Measurements from ENCODE around the gene GLIS1.
"Not testable (repeated sequence)": the region's sequence is repeated elsewhere in the genome, so short reads cannot be mapped to it uniquely, and the experiment has no call there.

The GLIS1 gene

GRCh38 chr1:53654216-53655210 lies 84.5 kb downstream of the GLIS1 start:
- no peak for DNase-seq (ENCODE audit: low spot score)

- no peak for DNase-seq (ENCODE audit: low spot score)
Measured at GRCh38 chr1:53653631-53654030, 85.3 kb downstream of the GLIS1 start.

DNA sequence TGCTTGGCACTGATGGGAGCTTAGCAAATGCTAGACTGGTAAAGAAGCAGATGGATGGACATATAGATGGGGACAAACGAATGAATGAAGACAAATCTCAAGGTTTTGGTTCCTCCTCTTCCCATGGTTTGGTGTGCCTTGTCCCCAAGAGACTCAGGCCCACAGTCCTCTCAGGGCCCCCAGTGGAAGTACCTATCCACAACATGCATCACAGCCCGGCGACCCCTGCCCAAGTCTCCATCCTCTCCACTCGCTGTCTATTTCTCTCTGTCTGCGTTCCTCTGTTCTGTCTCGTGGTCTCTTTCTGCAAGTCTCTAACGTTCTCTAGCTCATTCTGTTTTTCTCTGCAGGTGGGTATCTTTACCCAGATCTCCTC lies 85.8 kb downstream of the GLIS1 start:
- DNase-seq (ENCODE audit: low spot score), result no peak

DNA sequence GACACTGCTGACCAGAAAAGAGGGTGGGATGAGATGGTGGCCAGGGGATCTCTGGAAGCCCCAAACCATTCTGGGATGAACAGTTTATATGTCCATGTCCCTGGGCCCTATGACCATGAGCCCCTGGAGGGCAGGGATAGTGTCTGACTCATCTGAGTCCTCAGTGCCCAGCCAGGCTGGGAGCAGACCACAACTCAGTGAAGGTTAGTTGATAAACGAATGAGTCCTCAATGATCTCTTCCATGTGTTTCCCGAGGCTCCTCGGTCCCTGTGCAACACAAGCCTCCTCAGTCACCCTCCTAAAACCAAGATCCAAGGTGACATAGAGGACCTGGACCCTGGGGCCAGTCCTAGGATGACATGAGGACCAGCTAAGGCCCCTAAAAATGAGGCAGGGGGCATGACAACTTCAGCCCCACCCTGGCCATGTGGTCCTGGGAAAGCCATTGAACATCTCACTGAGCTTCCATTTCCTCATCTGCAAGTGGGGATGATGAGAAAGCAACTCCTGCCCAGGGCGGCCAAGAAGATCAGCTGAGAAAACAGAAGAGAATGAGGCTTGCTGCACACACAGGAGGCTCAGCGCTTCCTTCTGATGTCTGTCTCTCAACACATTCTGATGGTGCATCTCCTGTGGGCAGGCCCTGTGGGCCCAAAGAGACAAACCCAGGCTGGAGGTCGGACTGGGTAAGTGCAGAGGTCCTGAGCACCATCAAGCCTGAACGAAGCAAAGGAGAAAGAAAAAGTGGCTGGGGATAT lies 86.3 kb downstream of the GLIS1 start:
- no peak for DNase-seq (ENCODE audit: low spot score)

DNA sequence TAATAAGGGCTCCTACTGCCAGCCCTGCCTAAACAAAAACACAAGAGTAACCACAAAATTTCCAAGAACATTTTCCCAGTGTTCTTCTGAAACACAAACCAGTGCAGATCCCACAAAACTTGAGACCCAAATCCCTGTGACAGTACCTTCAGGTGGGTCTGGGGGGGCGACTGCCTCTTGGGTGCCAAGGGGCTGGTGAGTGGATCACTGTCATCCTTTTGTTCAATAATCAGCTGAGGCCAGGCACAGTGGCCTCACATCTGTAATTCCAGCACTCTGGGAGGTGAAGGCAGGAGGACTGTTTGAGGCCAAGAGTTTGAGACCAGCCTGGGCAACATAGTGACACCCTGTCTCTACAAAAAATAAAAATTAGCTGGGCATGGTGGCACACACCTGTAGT lies 87.6 kb downstream of the GLIS1 start:
- no peak for DNase-seq (ENCODE audit: low spot score)

DNA sequence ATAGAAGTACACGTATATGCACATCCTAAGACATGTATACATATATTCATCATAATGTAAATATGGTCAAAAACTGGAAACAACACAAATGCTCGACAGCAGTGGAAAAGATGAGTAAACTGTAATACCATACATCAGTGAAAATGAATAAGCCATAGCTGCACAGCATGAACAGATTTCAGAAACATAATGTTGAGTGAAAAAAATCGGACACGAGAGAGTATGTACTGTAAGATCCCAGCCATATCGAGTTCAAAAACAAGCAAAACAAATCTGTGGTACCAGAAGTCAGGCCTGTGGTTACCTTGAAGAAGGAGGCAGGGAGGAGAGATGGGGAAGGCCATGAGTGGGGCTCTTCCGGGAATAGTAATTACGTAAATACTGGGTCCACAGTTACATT lies 90.4 kb downstream of the GLIS1 start:
- DNase-seq (ENCODE audit: low spot score), result no peak

DNA sequence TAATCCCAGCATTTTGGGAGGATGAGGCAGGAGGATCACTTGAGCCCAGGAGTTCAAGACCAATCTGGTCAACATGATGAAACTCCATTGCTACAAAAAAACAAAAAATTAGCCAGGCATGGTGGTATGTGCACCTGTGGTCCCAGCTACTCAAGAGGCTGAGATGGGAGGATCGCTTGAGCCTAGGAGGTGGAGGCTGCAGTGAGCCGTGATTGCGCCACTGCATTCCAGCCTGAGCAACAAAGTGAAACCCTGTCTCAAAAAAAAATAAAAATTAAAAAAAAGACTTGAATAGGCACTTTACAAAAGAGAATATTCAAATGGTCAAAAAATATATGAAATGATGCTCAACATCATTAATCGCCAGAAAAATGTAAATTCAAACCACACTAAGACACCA lies 91.0 kb downstream of the GLIS1 start:
- not testable (repeated sequence) for DNase-seq (ENCODE audit: low spot score)

GRCh38 chr1:53646732-53647131 lies 92.2 kb downstream of the GLIS1 start:
- DNase-seq (ENCODE audit: low spot score), result no peak

GRCh38 chr1:53645690-53646078 lies 93.3 kb downstream of the GLIS1 start:
- no peak for DNase-seq (ENCODE audit: low spot score)

GRCh38 chr1:53644909-53645689 lies 93.9 kb downstream of the GLIS1 start:
- no peak for DNase-seq (ENCODE audit: low spot score)

DNA sequence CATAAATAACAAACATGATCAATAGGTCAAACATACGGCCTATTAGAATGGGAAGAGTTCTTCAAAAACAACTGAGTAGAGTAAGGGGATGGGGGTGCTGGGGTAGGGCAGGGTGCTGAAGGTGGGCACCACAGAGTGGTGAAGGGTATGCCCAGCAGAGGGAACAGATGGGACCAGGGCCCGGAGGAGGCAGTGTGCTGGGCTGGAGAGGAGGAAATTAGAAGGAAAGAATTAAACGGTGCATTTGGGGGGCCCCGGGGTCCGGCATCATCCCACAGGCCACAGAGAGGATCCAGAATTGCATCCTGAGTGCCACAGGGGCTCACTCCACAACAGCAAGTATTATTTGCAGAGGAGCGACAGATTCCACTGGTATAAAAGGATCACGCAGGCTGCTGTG lies 94.5 kb downstream of the GLIS1 start:
- no peak for DNase-seq (ENCODE audit: low spot score)

DNA sequence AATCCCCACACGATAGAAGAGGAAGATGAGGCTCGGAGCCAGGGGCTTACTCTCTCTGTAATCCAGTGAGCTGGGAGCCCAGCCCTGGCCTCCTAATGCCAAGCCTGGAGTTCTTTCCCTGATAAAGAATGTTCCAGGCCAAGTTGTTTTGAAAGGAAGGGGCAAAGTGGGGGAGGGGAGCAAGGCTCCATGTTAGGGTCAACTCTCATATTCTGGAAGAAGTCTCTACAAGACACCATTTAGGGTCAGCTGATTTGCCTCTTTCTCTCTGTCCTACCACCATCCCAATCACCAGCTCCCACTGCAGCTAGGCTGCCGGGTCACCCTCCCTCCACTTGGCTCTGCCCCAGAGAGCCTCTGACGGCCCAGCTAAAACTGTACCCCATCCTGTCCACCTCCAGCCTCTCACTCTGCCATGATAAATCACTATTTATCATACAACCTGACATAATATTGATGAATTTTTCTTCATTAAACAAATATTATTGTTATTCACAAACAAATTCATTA lies 95.0 kb downstream of the GLIS1 start:
- no peak for DNase-seq (ENCODE audit: low spot score)

- no peak for DNase-seq (ENCODE audit: low spot score)
Measured at GRCh38 chr1:53643041-53643880, 95.7 kb downstream of the GLIS1 start.

GRCh38 chr1:53642607-53643006 lies 96.4 kb downstream of the GLIS1 start:
- no peak for DNase-seq (ENCODE audit: low spot score)

GRCh38 chr1:53642215-53642555 lies 96.8 kb downstream of the GLIS1 start:
- no peak for DNase-seq (ENCODE audit: low spot score)

DNA sequence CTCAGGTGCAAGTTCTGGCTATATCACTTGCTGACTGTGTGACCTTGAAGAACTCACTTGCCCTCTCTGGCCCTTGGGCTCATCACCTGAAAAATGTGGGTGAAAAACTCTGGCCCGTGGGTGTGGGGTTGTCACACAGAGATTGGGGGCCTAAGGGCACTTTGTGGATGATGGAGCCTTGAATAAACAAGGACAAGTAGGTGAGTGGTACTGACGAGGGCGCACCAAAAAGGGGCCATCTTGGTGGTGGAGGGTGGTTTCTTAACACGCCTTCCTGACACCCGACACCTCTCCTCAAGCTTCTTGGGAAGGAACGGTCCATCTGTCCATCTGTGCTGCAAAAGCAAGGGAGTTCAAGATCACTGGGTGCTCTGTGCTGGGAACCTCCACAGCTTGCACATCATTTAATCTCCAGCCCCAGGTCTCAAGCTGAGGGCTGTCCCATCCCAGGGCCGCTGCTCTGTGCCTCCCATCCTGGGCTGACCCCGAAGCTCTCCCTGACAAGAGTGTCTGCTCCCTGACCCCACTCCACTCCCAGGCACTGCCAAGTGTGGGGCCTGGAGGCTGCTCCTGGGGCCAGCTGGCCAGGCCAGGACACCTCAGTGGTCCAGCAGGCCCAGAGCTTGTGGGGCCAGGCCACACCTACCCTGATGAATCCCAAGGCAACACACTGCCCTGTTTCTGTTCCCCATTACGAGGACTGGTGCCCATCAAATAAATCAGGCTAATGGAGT lies 97.3 kb downstream of the GLIS1 start:
- no peak for DNase-seq (ENCODE audit: low spot score)

GRCh38 chr1:53640701-53641075 lies 98.3 kb downstream of the GLIS1 start:
- no peak for DNase-seq (ENCODE audit: low spot score)

GRCh38 chr1:53639996-53640700 lies 98.8 kb downstream of the GLIS1 start:
- DNase-seq (ENCODE audit: low spot score), result no peak

DNA sequence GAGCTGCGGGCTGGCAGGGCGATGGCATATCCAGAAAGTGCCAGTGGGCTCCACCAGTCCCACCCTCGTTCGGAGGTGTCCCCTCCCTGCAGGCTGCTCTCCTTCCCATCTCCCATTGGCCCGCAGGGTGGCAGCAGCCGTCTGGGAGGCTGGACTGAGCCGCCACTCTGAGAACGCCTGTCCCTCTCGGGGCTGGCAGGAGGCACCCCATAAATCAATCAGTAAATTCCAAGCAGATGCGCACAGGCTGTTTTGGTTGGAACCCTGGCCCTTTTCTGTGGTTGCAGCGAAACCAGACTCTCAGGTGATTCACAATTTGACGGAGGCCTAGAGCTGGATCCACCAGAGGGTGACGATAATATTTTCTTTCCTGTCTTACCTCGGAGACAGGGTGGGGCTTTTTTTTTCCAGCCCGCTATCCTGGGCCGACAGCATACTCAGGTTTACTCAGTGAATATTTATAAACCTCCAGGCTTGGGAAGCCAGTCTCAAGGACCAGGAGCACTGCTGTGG lies 99.7 kb downstream of the GLIS1 start:
- DNase-seq (ENCODE audit: low spot score), result no peak
